ENCODE data around the gene PLTP. TPM values are rescaled to one million over a fixed set of nuclear protein-coding genes. Genes with fewer than 3 reads are reported as not detected.

Gene PLTP
- total RNA-seq, 4 donors from 2014 or later, result 109 to 342 (median 176) TPM

DNA sequence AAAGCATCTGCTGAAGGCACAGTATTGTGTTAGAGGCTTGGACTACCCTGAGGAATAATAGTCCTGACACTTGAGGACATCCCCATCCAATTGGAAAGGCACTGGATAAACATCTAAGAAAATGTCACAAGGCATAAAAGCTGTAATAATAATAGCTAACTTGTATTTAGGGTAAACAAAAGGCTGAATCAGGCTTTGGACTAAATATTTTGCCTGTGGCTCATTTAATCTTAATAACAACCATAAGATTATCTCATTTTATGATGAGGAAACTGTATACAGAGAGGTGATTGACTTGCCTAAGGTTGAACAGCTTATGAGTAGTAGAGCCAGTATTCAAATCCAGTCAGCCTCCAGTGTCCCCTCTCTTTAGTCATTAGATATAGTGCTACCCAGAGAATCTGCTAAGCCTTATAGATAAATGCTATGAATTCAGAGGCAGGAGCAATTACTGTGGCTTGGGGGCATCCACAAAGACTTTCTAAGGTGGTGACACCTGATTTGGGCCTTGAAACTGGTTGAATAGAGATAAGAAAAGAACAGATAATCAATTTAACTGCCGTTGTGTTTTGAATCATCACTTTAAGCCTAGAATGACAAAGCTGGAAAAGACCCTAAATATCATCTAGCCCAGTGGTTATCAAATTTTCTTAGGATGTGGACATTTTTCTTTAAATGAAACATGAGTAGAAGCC is 38.4 kb downstream of the PLTP start:
- H3K4me1 ChIP-seq, result no peaks in the 10 kb centered on the region
- no peak overlapping the region for H3K4me3 ChIP-seq
- no peak overlapping the region for H3K27ac ChIP-seq (replicated peaks in 1 of 4)
- H3K27me3 ChIP-seq, result no peaks in the 10 kb centered on the region
- WGBS, result 89% methylated on average over 1 of the region's 1 CpG
- intact Hi-C loops (cut with DNase I), result no loop called here
- no peaks in the 10 kb centered on the region for H3K9me3 ChIP-seq
- TF ChIP-seq POLR2A (IDR thresholded peaks at IDR 0.05; ENCODE audit: low read depth), result no peak
- DNase-seq (ENCODE audit: extremely low spot score), result no peak
- H3K36me3 ChIP-seq, result peaks cover 0 to 25% (median 21%) of the 10 kb centered on the region in 4 donors

DNA sequence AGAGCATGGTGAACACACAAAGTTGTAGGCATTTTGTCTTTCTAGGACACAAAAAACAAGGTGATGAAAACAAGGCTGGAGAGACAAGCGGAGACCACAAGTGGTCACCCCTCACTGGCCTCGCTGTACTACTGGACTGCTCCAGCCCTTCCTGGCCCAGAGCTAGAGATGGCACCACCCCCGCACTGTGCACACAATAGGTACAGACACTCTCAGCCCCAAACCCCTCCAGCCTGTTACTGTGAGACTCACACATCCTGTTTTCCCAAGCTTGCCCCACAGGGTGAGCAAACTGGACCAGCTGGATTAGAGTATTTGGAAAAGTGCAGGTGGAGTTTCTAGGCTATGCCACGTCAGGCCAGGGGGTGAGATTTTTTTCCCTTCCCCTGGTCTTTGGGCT is 39.3 kb downstream of the PLTP start:
- TF ChIP-seq, protein P1, sequence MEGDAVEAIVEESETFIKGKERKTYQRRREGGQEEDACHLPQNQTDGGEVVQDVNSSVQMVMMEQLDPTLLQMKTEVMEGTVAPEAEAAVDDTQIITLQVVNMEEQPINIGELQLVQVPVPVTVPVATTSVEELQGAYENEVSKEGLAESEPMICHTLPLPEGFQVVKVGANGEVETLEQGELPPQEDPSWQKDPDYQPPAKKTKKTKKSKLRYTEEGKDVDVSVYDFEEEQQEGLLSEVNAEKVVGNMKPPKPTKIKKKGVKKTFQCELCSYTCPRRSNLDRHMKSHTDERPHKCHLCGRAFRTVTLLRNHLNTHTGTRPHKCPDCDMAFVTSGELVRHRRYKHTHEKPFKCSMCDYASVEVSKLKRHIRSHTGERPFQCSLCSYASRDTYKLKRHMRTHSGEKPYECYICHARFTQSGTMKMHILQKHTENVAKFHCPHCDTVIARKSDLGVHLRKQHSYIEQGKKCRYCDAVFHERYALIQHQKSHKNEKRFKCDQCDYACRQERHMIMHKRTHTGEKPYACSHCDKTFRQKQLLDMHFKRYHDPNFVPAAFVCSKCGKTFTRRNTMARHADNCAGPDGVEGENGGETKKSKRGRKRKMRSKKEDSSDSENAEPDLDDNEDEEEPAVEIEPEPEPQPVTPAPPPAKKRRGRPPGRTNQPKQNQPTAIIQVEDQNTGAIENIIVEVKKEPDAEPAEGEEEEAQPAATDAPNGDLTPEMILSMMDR (IDR thresholded peaks at IDR 0.05), result no peak
- intact Hi-C loops (cut with DNase I), result no loop called here
- WGBS, result 98% methylated on average over 4 of the region's 4 CpGs
- Histone ChIP-seq H3K4me3 (no peak overlapping the region), H3K27ac (replicated peaks in 1 of 4) (no peak overlapping the region), H3K9me3 (no peaks in the 10 kb centered on the region), H3K36me3 (peaks cover 0 to 16% (median 12%) of the 10 kb centered on the region in 4 donors), H3K27me3 (no peaks in the 10 kb centered on the region), H3K4me1 (peaks cover 0 to 4% (median 4%) of the 10 kb centered on the region in 4 donors)
- no peak for DNase-seq (ENCODE audit: extremely low spot score)

DNA sequence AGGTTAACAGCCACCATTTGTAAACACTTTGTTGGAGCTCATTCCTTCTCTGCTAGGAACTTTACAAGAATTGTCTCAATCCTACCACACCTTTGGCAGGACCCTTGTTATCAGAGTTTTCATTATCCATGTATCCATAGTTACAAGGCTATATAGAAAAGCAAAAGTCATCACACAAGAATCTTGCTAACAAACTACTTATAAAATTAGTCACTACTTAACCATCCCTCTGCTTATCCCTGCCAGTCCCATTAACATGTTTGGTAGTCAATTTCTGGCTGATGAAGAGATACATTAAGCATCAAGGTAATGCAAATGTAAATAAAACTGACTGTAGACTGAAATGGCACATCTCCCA is 44.2 kb downstream of the PLTP start:
- TF ChIP-seq POLR2AphosphoS5 (IDR thresholded peaks at IDR 0.05) (no peak), POLR2A (IDR thresholded peaks at IDR 0.05; ENCODE audit: low read depth) (no peak), EP300 (IDR thresholded peaks at IDR 0.05) (no peak)
- TF ChIP-seq, protein P1 (IDR thresholded peaks at IDR 0.05), result no peak
- H3K27me3 ChIP-seq, result no peaks in the 10 kb centered on the region
- intact Hi-C loops (cut with DNase I), result no loop called here
- no peaks in the 10 kb centered on the region for H3K9me3 ChIP-seq
- peaks cover 0 to 3% (median 0%) of the 10 kb centered on the region in 4 donors for H3K36me3 ChIP-seq
- H3K4me1 ChIP-seq, result peaks cover 0 to 12% (median 10%) of the 10 kb centered on the region in 4 donors
- DNase-seq (ENCODE audit: extremely low spot score), result no peak
- H3K27ac ChIP-seq (replicated peaks in 1 of 4), result peak overlapping the region in 1 of 4 donors; percentile 19
- H3K4me3 ChIP-seq, result no peak overlapping the region

DNA sequence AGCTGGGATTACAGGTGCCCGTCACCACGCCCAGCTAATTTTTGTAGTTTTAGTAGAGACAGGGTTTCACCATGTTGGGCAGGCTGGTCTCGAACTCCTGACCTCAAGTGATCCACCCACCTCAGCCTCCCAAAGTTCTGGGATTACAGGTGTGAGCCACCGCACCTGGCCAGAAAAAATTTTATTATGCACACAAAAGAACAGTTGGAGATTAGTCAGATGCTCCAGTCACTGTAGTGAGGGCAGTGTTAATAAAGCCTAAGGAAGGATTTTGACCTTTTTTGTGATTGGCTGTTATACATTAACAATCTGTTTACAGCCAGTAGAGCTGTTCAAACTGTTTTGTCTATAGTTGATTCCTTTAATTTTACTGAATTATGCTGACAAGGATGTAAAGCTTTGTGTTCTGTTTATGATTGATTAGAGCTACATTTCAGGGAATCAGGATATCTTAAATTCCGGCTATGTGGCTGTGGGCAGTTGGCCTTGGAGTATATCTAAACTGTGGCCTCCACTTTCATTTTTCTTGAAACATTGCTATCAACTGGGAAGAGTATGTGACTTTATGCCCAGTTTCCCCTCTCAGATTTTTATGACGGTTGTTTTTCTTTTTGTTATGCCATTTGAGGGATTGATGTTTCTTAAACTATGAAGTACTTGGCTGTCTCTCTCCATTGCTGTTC is 44.7 kb downstream of the PLTP start:
- Histone ChIP-seq H3K27ac (replicated peaks in 1 of 4) (peak overlapping the region in 2 of 4 donors; percentile 10 to 19), H3K27me3 (no peaks in the 10 kb centered on the region), H3K36me3 (peaks cover 0 to 3% (median 0%) of the 10 kb centered on the region in 4 donors), H3K4me3 (no peak overlapping the region), H3K9me3 (no peaks in the 10 kb centered on the region), H3K4me1 (peaks cover 0 to 12% (median 10%) of the 10 kb centered on the region in 4 donors)
- TF ChIP-seq, protein P1 (IDR thresholded peaks at IDR 0.05), result no peak
- TF ChIP-seq EP300 (IDR thresholded peaks at IDR 0.05) (no peak), POLR2A (IDR thresholded peaks at IDR 0.05; ENCODE audit: low read depth) (no peak), POLR2AphosphoS5 (IDR thresholded peaks at IDR 0.05) (no peak)
- no peak for DNase-seq (ENCODE audit: extremely low spot score)
- 78% methylated on average over 6 of the region's 6 CpGs for WGBS
- intact Hi-C loops (cut with DNase I), result no loop called here

DNA sequence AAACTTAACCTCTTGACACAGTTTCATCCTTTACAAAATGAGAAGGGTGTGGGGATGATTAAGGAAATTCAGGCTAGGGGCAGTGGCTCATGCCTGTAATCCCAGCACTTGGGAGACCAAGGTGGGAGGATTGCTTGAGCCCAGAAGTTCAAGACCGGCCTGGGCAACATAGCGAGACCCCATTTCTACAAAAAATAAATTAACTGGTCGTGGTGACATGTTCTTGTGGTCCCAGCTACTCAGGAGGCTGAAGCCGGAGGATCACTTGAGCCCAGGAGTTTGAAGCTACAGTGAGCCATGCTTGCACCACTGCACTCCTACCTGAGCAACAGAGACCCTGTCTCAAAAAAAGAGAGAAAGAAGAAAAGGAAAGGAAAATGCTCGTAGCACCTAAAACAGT is 45.5 kb downstream of the PLTP start:
- Histone ChIP-seq H3K9me3 (no peaks in the 10 kb centered on the region), H3K4me3 (no peak overlapping the region), H3K27ac (replicated peaks in 1 of 4) (no peak overlapping the region), H3K4me1 (peaks cover 0 to 12% (median 10%) of the 10 kb centered on the region in 4 donors), H3K27me3 (no peaks in the 10 kb centered on the region), H3K36me3 (peaks cover 0 to 3% (median 0%) of the 10 kb centered on the region in 4 donors)
- TF ChIP-seq, protein P1 (IDR thresholded peaks at IDR 0.05), result no peak
- TF ChIP-seq EP300 (IDR thresholded peaks at IDR 0.05) (no peak), POLR2AphosphoS5 (IDR thresholded peaks at IDR 0.05) (no peak), POLR2A (IDR thresholded peaks at IDR 0.05; ENCODE audit: low read depth) (no peak)
- 86% methylated on average over 5 of the region's 5 CpGs for WGBS
- DNase-seq (ENCODE audit: extremely low spot score), result no peak
- intact Hi-C loops (cut with DNase I), result no loop called here
